ENCODE measurements around the gene TFF3.

GRCh38 chr21:42296501-42296900, 18.7 kb downstream of the TFF3 start:
- TF ChIP-seq CTCF (IDR thresholded peaks at IDR 0.05) (no peak), EP300 (IDR thresholded peaks at IDR 0.05) (no peak)
